ENCODE data around the gene TMEM50A. TPM values are rescaled to one million over a fixed set of nuclear protein-coding genes. Genes with fewer than 3 reads are reported as not detected.

TMEM50A gene
- total and polyA plus RNA-seq, 2 of the 13 experiments (the other 11 are each of a cell fraction or from before 2014, with no cell fraction given), result 51.2 to 61.2 TPM

DNA sequence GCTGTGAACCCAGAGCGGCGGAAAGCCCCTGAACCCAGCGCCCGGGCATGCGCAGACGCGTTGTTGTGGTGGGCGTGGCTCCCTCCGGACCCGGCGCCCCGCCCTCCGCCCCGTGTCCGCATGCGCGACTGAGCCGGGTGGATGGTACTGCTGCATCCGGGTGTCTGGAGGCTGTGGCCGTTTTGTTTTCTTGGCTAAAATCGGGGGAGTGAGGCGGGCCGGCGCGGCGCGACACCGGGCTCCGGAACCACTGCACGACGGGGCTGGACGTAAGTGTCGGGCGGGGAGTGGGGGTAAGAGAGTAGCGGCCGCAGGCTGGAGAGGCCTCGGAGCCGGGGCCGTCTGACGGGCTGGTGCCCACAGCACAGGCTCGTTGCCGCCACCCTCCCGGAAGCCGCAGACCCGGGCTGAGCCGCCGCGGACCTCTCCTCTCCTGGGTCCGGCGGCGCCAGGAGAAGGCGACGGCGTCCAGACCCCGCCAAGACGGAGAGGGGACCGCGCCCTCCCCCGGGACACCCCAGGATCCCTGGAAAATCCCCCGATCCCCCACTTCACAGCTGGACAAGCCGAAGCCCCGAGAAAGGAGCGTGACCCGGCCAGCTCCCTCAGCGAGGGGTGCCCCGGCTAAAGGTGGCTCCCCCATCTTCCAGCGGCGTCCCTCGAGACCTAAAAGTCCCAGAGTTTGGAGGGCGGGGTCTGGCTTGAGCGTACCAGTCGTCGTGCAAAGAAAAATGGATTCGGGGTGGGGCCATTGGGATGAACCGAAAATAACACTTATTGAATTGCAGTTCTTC lies at the start of gene TMEM50A (continued):
- TF ChIP-seq, protein P1, sequence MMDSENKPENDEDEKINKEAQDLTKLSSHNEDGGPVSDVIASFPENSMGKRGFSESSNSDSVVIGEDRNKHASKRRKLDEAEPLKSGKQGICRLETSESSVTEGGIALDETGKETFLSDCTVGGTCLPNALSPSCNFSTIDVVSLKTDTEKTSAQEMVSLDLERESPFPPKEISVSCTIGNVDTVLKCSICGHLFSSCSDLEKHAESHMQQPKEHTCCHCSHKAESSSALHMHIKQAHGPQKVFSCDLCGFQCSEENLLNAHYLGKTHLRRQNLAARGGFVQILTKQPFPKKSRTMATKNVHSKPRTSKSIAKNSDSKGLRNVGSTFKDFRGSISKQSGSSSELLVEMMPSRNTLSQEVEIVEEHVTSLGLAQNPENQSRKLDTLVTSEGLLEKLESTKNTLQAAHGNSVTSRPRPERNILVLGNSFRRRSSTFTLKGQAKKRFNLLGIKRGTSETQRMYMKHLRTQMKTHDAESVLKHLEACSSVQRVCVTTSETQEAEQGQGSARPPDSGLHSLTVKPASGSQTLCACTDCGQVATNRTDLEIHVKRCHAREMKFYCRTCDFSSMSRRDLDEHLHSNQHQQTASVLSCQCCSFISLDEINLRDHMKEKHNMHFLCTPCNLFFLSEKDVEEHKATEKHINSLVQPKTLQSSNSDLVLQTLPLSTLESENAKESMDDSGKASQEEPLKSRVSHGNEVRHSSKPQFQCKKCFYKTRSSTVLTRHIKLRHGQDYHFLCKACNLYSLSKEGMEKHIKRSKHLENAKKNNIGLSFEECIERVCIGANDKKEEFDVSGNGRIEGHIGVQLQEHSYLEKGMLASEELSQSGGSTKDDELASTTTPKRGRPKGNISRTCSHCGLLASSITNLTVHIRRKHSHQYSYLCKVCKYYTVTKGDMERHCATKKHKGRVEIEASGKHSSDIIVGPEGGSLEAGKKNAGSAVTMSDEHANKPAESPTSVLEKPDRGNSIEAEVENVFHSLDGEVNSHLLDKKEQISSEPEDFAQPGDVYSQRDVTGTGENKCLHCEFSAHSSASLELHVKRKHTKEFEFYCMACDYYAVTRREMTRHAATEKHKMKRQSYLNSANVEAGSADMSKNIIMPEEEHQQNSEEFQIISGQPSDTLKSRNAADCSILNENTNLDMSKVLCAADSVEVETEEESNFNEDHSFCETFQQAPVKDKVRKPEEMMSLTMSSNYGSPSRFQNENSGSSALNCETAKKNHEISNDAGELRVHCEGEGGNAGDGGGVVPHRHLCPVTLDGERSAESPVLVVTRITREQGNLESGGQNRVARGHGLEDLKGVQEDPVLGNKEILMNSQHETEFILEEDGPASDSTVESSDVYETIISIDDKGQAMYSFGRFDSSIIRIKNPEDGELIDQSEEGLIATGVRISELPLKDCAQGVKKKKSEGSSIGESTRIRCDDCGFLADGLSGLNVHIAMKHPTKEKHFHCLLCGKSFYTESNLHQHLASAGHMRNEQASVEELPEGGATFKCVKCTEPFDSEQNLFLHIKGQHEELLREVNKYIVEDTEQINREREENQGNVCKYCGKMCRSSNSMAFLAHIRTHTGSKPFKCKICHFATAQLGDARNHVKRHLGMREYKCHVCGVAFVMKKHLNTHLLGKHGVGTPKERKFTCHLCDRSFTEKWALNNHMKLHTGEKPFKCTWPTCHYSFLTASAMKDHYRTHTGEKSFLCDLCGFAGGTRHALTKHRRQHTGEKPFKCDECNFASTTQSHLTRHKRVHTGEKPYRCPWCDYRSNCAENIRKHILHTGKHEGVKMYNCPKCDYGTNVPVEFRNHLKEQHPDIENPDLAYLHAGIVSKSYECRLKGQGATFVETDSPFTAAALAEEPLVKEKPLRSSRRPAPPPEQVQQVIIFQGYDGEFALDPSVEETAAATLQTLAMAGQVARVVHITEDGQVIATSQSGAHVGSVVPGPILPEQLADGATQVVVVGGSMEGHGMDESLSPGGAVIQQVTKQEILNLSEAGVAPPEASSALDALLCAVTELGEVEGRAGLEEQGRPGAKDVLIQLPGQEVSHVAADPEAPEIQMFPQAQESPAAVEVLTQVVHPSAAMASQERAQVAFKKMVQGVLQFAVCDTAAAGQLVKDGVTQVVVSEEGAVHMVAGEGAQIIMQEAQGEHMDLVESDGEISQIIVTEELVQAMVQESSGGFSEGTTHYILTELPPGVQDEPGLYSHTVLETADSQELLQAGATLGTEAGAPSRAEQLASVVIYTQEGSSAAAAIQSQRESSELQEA (CRISPR knock-in tag; IDR thresholded peaks at IDR 0.05; ENCODE audit: not compliant biosample characterization), result no peak
- TF ChIP-seq ZBTB7B (CRISPR knock-in tag; IDR thresholded peaks at IDR 0.05), result no peak; the same call in 1 of the 2 replicates
- TF ChIP-seq AGO2 (optimal IDR thresholded peaks at IDR 0.05; ENCODE audit: low read depth, low read length), result no peak
- no peak for TF ChIP-seq ZNF577 (CRISPR knock-in tag; IDR thresholded peaks at IDR 0.05; ENCODE audit: borderline replicate concordance, low read depth)
- no peak for TF ChIP-seq ATF7-NPFF (CRISPR knock-in tag; IDR thresholded peaks at IDR 0.05; ENCODE audit: low read depth)
- TF ChIP-seq, protein P2, sequence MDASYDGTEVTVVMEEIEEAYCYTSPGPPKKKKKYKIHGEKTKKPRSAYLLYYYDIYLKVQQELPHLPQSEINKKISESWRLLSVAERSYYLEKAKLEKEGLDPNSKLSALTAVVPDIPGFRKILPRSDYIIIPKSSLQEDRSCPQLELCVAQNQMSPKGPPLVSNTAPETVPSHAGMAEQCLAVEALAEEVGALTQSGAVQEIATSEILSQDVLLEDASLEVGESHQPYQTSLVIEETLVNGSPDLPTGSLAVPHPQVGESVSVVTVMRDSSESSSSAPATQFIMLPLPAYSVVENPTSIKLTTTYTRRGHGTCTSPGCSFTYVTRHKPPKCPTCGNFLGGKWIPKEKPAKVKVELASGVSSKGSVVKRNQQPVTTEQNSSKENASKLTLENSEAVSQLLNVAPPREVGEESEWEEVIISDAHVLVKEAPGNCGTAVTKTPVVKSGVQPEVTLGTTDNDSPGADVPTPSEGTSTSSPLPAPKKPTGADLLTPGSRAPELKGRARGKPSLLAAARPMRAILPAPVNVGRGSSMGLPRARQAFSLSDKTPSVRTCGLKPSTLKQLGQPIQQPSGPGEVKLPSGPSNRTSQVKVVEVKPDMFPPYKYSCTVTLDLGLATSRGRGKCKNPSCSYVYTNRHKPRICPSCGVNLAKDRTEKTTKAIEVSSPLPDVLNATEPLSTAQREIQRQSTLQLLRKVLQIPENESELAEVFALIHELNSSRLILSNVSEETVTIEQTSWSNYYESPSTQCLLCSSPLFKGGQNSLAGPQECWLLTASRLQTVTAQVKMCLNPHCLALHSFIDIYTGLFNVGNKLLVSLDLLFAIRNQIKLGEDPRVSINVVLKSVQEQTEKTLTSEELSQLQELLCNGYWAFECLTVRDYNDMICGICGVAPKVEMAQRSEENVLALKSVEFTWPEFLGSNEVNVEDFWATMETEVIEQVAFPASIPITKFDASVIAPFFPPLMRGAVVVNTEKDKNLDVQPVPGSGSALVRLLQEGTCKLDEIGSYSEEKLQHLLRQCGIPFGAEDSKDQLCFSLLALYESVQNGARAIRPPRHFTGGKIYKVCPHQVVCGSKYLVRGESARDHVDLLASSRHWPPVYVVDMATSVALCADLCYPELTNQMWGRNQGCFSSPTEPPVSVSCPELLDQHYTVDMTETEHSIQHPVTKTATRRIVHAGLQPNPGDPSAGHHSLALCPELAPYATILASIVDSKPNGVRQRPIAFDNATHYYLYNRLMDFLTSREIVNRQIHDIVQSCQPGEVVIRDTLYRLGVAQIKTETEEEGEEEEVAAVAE (CRISPR knock-in tag; IDR thresholded peaks at IDR 0.05; ENCODE audit: borderline replicate concordance), result no peak
- TF ChIP-seq ZFP82 (CRISPR knock-in tag; IDR thresholded peaks at IDR 0.05; ENCODE audit: borderline replicate concordance), result no peak
- TF ChIP-seq, protein P3, sequence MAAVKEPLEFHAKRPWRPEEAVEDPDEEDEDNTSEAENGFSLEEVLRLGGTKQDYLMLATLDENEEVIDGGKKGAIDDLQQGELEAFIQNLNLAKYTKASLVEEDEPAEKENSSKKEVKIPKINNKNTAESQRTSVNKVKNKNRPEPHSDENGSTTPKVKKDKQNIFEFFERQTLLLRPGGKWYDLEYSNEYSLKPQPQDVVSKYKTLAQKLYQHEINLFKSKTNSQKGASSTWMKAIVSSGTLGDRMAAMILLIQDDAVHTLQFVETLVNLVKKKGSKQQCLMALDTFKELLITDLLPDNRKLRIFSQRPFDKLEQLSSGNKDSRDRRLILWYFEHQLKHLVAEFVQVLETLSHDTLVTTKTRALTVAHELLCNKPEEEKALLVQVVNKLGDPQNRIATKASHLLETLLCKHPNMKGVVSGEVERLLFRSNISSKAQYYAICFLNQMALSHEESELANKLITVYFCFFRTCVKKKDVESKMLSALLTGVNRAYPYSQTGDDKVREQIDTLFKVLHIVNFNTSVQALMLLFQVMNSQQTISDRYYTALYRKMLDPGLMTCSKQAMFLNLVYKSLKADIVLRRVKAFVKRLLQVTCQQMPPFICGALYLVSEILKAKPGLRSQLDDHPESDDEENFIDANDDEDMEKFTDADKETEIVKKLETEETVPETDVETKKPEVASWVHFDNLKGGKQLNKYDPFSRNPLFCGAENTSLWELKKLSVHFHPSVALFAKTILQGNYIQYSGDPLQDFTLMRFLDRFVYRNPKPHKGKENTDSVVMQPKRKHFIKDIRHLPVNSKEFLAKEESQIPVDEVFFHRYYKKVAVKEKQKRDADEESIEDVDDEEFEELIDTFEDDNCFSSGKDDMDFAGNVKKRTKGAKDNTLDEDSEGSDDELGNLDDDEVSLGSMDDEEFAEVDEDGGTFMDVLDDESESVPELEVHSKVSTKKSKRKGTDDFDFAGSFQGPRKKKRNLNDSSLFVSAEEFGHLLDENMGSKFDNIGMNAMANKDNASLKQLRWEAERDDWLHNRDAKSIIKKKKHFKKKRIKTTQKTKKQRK (IDR thresholded peaks at IDR 0.05; ENCODE audit: low read length), result no peak
- TF ChIP-seq ZNF501 (CRISPR knock-in tag; IDR thresholded peaks at IDR 0.05), result peak; percentile 75
- TF ChIP-seq ZNF430 (CRISPR knock-in tag; IDR thresholded peaks at IDR 0.05), result peak; percentile 41; the same call in 1 of the 2 replicates
- no peak for TF ChIP-seq ZNF83 (CRISPR knock-in tag; IDR thresholded peaks at IDR 0.05; ENCODE audit: borderline replicate concordance)
